ENCODE data around the gene TMEM204. TPM values are rescaled to one million over a fixed set of nuclear protein-coding genes. Genes with fewer than 3 reads are reported as not detected.

TMEM204 gene
- total and polyA plus RNA-seq, 2 donors (not counting 1 experiment from before 2014, with no cell fraction given): 0.27 to 2.7 TPM

DNA sequence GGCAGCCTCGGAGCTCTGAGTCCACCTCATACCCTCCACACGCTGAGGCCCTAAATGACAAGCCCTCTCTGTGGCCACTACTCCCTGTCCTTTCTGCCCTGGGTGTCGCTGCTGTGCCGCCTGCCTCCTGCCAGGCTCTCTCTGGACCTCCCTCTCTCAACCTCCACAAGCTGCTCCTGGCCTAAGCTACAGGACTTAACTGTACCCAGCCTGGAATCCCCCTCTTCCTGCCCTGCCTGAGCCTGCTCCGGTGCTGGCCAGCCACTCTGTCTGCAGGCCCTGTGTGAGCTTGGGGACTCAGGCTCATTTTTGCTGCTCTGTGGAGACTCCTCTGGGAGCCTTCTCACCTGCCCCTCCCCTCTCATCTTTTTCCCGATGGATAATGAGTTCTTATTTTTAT is 56.9 kb downstream of the TMEM204 start:
- WGBS (ENCODE audit: insufficient coverage): 95% methylated on average over 5 of the region's 6 CpGs

More for the DNA sequence above, 56.9 kb downstream of the TMEM204 start:
- no peaks in the 10 kb centered on the region for H3K4me1 Mint-ChIP-seq
- no peaks in the 10 kb centered on the region for H4K20me1 ChIP-seq (ENCODE audit: control insufficient read depth, insufficient read depth, low read length, poor library complexity, severe bottlenecking)
- no peaks in the 10 kb centered on the region for H3K36me3 ChIP-seq (replicated peaks in 1 of 2; ENCODE audit: control extremely low read depth in 1 of 2, control insufficient read depth in 1 of 2, extremely low read depth in 1 of 2, insufficient read depth in 2 of 2, low read length in 1 of 2)
- POLR2A ChIA-PET: no interaction called here
- H3K4me3 ChIP-seq (ENCODE audit: control extremely low read depth in 1 of 5, extremely low read depth in 1 of 5, insufficient read depth in 1 of 5, low read depth in 2 of 5, low read length in 4 of 5): no peak overlapping the region
- H3K4me2 ChIP-seq (replicated peaks; ENCODE audit: low read depth, low read length, poor library complexity, severe bottlenecking): no peak overlapping the region
- no peaks in the 10 kb centered on the region for H3K79me2 ChIP-seq (ENCODE audit: control insufficient read depth, insufficient read depth, low read length)
- H3K9me3 ChIP-seq (ENCODE audit: control extremely low read depth in 1 of 3, control insufficient read depth in 2 of 3, insufficient read depth in 1 of 3, low read length in 2 of 3): no peaks in the 10 kb centered on the region
- H3K4me3 Mint-ChIP-seq: no peak overlapping the region
- no peak for TF ChIP-seq EZH2 (IDR thresholded peaks at IDR 0.05; ENCODE audit: borderline replicate concordance, insufficient read depth, low read depth, low read length, poor library complexity, severe bottlenecking)
- TF ChIP-seq CTCF (IDR thresholded peaks at IDR 0.05): no peak
- no peaks in the 10 kb centered on the region for H3K27me3 Mint-ChIP-seq
- no peak overlapping the region for H3K27ac Mint-ChIP-seq
- no peak overlapping the region for H2AFZ ChIP-seq (ENCODE audit: insufficient read depth, low read depth, low read length, poor library complexity, severe bottlenecking)
- no peaks in the 10 kb centered on the region for H3K9me3 Mint-ChIP-seq (ENCODE audit: insufficient read depth)
- ATAC-seq (ENCODE audit: low read depth) (no peak), DNase-seq (no peak)
- no peak overlapping the region for H3K9ac ChIP-seq (ENCODE audit: low read length)
- CTCF ChIA-PET: no interaction called here
- no peaks in the 10 kb centered on the region for H3K4me1 ChIP-seq (ENCODE audit: control insufficient read depth in 2 of 2, insufficient read depth in 2 of 2, low read length in 2 of 2)
- H3K27me3 ChIP-seq (replicated peaks in 1 of 4; ENCODE audit: control extremely low read depth in 1 of 4, control insufficient read depth in 3 of 4, insufficient read depth in 4 of 4, low read length in 3 of 4): no peaks in the 10 kb centered on the region
- H3K27ac ChIP-seq (ENCODE audit: low read length in 2 of 2): no peak overlapping the region
- intact Hi-C loops (cut with micrococcal nuclease): no loop called here
